Naive thymus-derived CD4-positive, alpha-beta T cell (primary cell): ENCODE data around the gene TMPRSS7. TPM values are rescaled to one million over a fixed set of nuclear protein-coding genes. Genes with fewer than 3 reads are reported as not detected.
A peak's percentile ranks its signal among the peaks of the same experiment; 100 is the strongest.

Source experiments
- ATAC-seq: fragments of 150-1000 bp; cut with Tn5 transposase; 2 replicates; pipeline ENCODE4 v1.10.0; 2021; ENCODE audit warnings: mild to moderate bottlenecking, moderate library complexity
- CTCF ChIA-PET: fragments of 350-600 bp; sonication (Branson Sonifier 250); formaldehyde crosslinking; loops from one replicate; lab custom pipeline; 2021; ENCODE audit warnings: antibody characterized with exemption; lab: Charles Lee
- POLR2A ChIA-PET: fragments of 350-600 bp; sonication (Branson Sonifier 250); formaldehyde crosslinking; loops from one replicate; lab custom pipeline; 2021; ENCODE audit warnings: antibody characterized with exemption, inconsistent platforms; lab: Charles Lee
- DNase-seq, 9 donors: peaks; one replicate each; pipeline versions ENCODE4 v3.0.0 to v3.0.0-alpha.2; 2020 to 2022; ENCODE audit warnings: mixed read lengths in 1 of 9
- H3K27ac ChIP-seq: one replicate; pipeline ENCODE4 v1.7.0; 2013; ENCODE audit warnings: mild to moderate bottlenecking, low read depth, low read length, moderate library complexity
- H3K27me3 ChIP-seq, 2 donors: one replicate each; pipeline ENCODE4 v1.7.0; 2013; ENCODE audit warnings: low read length in 2 of 2, mild to moderate bottlenecking in 2 of 2, moderate library complexity in 2 of 2; ENCODE audit not compliant: control insufficient read depth in 2 of 2, insufficient read depth in 2 of 2
- H3K36me3 ChIP-seq, 3 experiments: 1 replicate in 2 of 3; 2 replicates in 1 of 3; pipeline ENCODE4 v1.7.0; 2013; ENCODE audit warnings: low read length in 3 of 3, mild to moderate bottlenecking in 3 of 3, moderate library complexity in 1 of 3; ENCODE audit not compliant: insufficient read depth in 3 of 3, control insufficient read depth in 2 of 3
- H3K4me1 ChIP-seq, 2 donors: one replicate each; pipeline ENCODE4 v1.7.0; 2013; ENCODE audit warnings: low read length in 2 of 2, mild to moderate bottlenecking in 2 of 2, moderate library complexity in 1 of 2; ENCODE audit not compliant: control insufficient read depth in 2 of 2, insufficient read depth in 2 of 2
- H3K4me3 ChIP-seq: 2 replicates; pipeline ENCODE4 v1.7.0; 2013; ENCODE audit warnings: mild to moderate bottlenecking, low read length
- H3K9me3 ChIP-seq, 3 experiments: 1 replicate in 2 of 3; 2 replicates in 1 of 3; pipeline ENCODE4 v1.7.0; 2013; ENCODE audit warnings: low read length in 3 of 3; ENCODE audit not compliant: control insufficient read depth in 2 of 3
- H3K27ac Mint-ChIP-seq, 9 donors: one replicate each; pipeline ENCODE4 v1.8.0; 2020 to 2022; ENCODE audit warnings: mixed read lengths in 9 of 9, mild to moderate bottlenecking in 8 of 9, moderate library complexity in 5 of 9, inconsistent platforms in 2 of 9
- H3K27me3 Mint-ChIP-seq, 5 donors: one replicate each; pipeline ENCODE4 v1.8.0; 2021 to 2022; ENCODE audit warnings: mixed read lengths in 5 of 5, mild to moderate bottlenecking in 1 of 5
- H3K36me3 Mint-ChIP-seq, 5 donors: one replicate each; pipeline ENCODE4 v1.8.0; 2020 to 2022; ENCODE audit warnings: mixed read lengths in 5 of 5, mild to moderate bottlenecking in 3 of 5, inconsistent platforms in 1 of 5
- H3K4me1 Mint-ChIP-seq, 7 donors: one replicate each; pipeline ENCODE4 v1.8.0; 2020 to 2022; ENCODE audit warnings: mixed read lengths in 7 of 7, mild to moderate bottlenecking in 3 of 7, inconsistent platforms in 1 of 7
- H3K4me3 Mint-ChIP-seq, 10 donors: one replicate each; pipeline ENCODE4 v1.8.0; 2020 to 2022; ENCODE audit warnings: mild to moderate bottlenecking in 10 of 10, mixed read lengths in 10 of 10, moderate library complexity in 6 of 10, inconsistent platforms in 2 of 10
- H3K9me3 Mint-ChIP-seq, 11 donors: one replicate each; pipeline ENCODE4 v1.8.0; 2020 to 2022; ENCODE audit warnings: mixed read lengths in 11 of 11, mild to moderate bottlenecking in 4 of 11, inconsistent platforms in 1 of 11, moderate library complexity in 1 of 11
- intact Hi-C, 2 donors: fragments of 100-400 bp; cut with micrococcal nuclease; formaldehyde crosslinking; loops; one replicate each; pipeline ENCODE4 v1.15.1; 2023
- polyA plus RNA-seq, 2 donors: library from polyadenylated mRNA; unstranded; fragments of 300-500 nt; fragmentation: Illumina TruSeq; gene quantifications; one replicate each; pipeline ENCODE4 v1.2.3, GENCODE V29; 2021
- total RNA-seq, 6 experiments: library from RNA in 5 of 6; stranded (reverse) in 5 of 6; gene quantifications; 1 replicate in 5 of 6; 2 replicates in 1 of 6; pipeline ENCODE4 v1.2.3 and lab custom pipeline; 2021 to 2026

The TMPRSS7 gene
- total and polyA plus RNA-seq, 7 experiments from 2014 or later, result 0.09 TPM; not detected in 6

- Mint-ChIP-seq H3K4me3 (no peak overlapping the region), H3K4me1 (peaks cover 9 to 32% (median 24%) of the 10 kb centered on the region in 7 donors), H3K9me3 (peaks cover 0 to 3% (median 0%) of the 10 kb centered on the region in 11 donors), H3K27ac (peak overlapping the region in 1 of 9 donors; percentile 33), H3K27me3 (no peaks in the 10 kb centered on the region), H3K36me3 (peaks cover 0 to 11% (median 0%) of the 10 kb centered on the region in 5 donors)
- ATAC-seq (no peak), DNase-seq (no peak)
- no peak overlapping the region for H3K4me3 ChIP-seq
- H3K36me3 ChIP-seq, result no peaks in the 10 kb centered on the region
- CTCF ChIA-PET, result interaction anchor here (0.8 kb wide), 1 partner anchor 537 kb away, joined by 3 read pairs; no protein-coding TSS in a partner anchor
- POLR2A ChIA-PET, result interaction anchor here (0.6 kb wide), 2 partner anchors 55 to 65 kb away, joined by 3 to 4 read pairs; no protein-coding TSS in a partner anchor
- H3K4me1 ChIP-seq, result peaks cover 4 to 17% of the 10 kb centered on the region in 2 donors
- H3K9me3 ChIP-seq, result no peaks in the 10 kb centered on the region
- intact Hi-C loops, result loop anchor here (10.0 kb wide), 4 partner anchors 534 to 1456 kb away; partner anchors contain the start of genes CD96 (in 1 of the 2), NECTIN3 (in 1 of the 2) and SIDT1 (in 1 of the 2)
- no peaks in the 10 kb centered on the region for H3K27me3 ChIP-seq
- no peak overlapping the region for H3K27ac ChIP-seq
These were observed 43.9 kb downstream of the TMPRSS7 start for GRCh38 chr3:112078125-112079083.

GRCh38 chr3:112083239-112083638 lies 48.7 kb downstream of the TMPRSS7 start:
- ChIA-PET CTCF (interaction anchor here (1.1 kb wide), 1 partner anchor 11 kb away, joined by 4 read pairs; no protein-coding TSS in a partner anchor), POLR2A (no interaction called here)
- H3K9me3 Mint-ChIP-seq, result no peaks in the 10 kb centered on the region
- Histone ChIP-seq H3K27ac (no peak overlapping the region), H3K4me3 (no peak overlapping the region), H3K27me3 (no peaks in the 10 kb centered on the region), H3K9me3 (no peaks in the 10 kb centered on the region), H3K36me3 (peaks cover 0 to 4% (median 0%) of the 10 kb centered on the region in 3 experiments), H3K4me1 (peaks cover 8 to 10% of the 10 kb centered on the region in 2 donors)
- H3K4me1 Mint-ChIP-seq, result peaks cover 21 to 45% (median 37%) of the 10 kb centered on the region in 7 donors
- H3K27me3 Mint-ChIP-seq, result peaks cover 0 to 10% (median 2%) of the 10 kb centered on the region in 5 donors
- DNase-seq (no peak), ATAC-seq (no peak)
- H3K36me3 Mint-ChIP-seq, result peaks cover 0 to 7% (median 0%) of the 10 kb centered on the region in 5 donors
- no peak overlapping the region for H3K4me3 Mint-ChIP-seq
- no peak overlapping the region for H3K27ac Mint-ChIP-seq
- intact Hi-C loops, result loop anchor here in 1 of 2 donors (10.0 kb wide), 1 partner anchor 1008 kb away; the partner anchor contains the start of gene NECTIN3

GRCh38 chr3:112084980-112085705 lies 50.6 kb downstream of the TMPRSS7 start:
- Histone ChIP-seq H3K27ac (no peak overlapping the region), H3K4me3 (no peak overlapping the region), H3K27me3 (no peaks in the 10 kb centered on the region), H3K36me3 (peaks cover 0 to 4% (median 0%) of the 10 kb centered on the region in 3 experiments), H3K4me1 (peaks cover 8 to 10% of the 10 kb centered on the region in 2 donors), H3K9me3 (no peaks in the 10 kb centered on the region)
- H3K4me3 Mint-ChIP-seq, result peak overlapping the region; percentile 81 to 91 (median 86)
- H3K27me3 Mint-ChIP-seq, result peaks cover 0 to 17% (median 3%) of the 10 kb centered on the region in 5 donors
- DNase-seq, result no peak
- CTCF ChIA-PET, result interaction anchor here (0.6 kb wide), 1 partner anchor 71 kb away, joined by 3 read pairs; no protein-coding TSS in a partner anchor
- no peaks in the 10 kb centered on the region for H3K9me3 Mint-ChIP-seq
- POLR2A ChIA-PET, result interaction anchor here (0.6 kb wide), 1 partner anchor 769 kb away, joined by 3 read pairs; no protein-coding TSS in a partner anchor
- ATAC-seq, result no peak
- H3K27ac Mint-ChIP-seq, result peak overlapping the region in 7 of 9 donors; percentile 13 to 82 (median 40)
- intact Hi-C loops, result loop anchor here in 1 of 2 donors (5.0 to 10.0 kb wide), 2 partner anchors 43 to 1010 kb away; partner anchors contain the start of gene NECTIN3
- peaks cover 24 to 55% (median 37%) of the 10 kb centered on the region in 7 donors for H3K4me1 Mint-ChIP-seq
- H3K36me3 Mint-ChIP-seq, result peaks cover 0 to 6% (median 0%) of the 10 kb centered on the region in 5 donors

- Histone ChIP-seq H3K4me1 (peaks cover 8 to 10% of the 10 kb centered on the region in 2 donors), H3K27ac (peak overlapping the region; percentile 50), H3K27me3 (no peaks in the 10 kb centered on the region), H3K9me3 (no peaks in the 10 kb centered on the region), H3K4me3 (peak overlapping the region; percentile 64), H3K36me3 (peaks cover 0 to 4% (median 0%) of the 10 kb centered on the region in 3 experiments)
- H3K27ac Mint-ChIP-seq, result peak overlapping the region; percentile 13 to 89 (median 77)
- DNase-seq (no peak), ATAC-seq (no peak)
- ChIA-PET POLR2A (interaction anchor here (0.6 to 1.5 kb wide), 2 partner anchors 14 to 769 kb away, joined by 3 to 5 read pairs; no protein-coding TSS in a partner anchor), CTCF (no interaction called here)
- H3K4me1 Mint-ChIP-seq, result peaks cover 27 to 60% (median 42%) of the 10 kb centered on the region in 7 donors
- intact Hi-C loops, result loop anchor here (1.0 to 10.0 kb wide), 7 partner anchors 13 to 1011 kb away; partner anchors contain the start of genes ABHD10 (in 1 of the 2) and NECTIN3 (in 1 of the 2)
- H3K36me3 Mint-ChIP-seq, result peaks cover 0 to 6% (median 0%) of the 10 kb centered on the region in 5 donors
- H3K27me3 Mint-ChIP-seq, result peaks cover 0 to 17% (median 3%) of the 10 kb centered on the region in 5 donors
- H3K9me3 Mint-ChIP-seq, result no peaks in the 10 kb centered on the region
- H3K4me3 Mint-ChIP-seq, result peak overlapping the region; percentile 81 to 91 (median 86)
These were observed 51.2 kb downstream of the TMPRSS7 start for GRCh38 chr3:112085735-112086075.

- peaks cover 32 to 66% (median 46%) of the 10 kb centered on the region in 7 donors for H3K4me1 Mint-ChIP-seq
- peaks cover 0 to 4% (median 0%) of the 10 kb centered on the region in 3 experiments for H3K36me3 ChIP-seq
- H3K4me3 ChIP-seq, result peak within 1 kb of the TSS; percentile 64
- DNase-seq (peak; percentile 37 to 84 (median 49)), ATAC-seq (peak; percentile 89)
- H3K9me3 ChIP-seq, result no peaks in the 10 kb centered on the region
- POLR2A ChIA-PET, result interaction anchor here (1.5 kb wide), 1 partner anchor 14 kb away, joined by 5 read pairs; no protein-coding TSS in a partner anchor
- H3K27me3 ChIP-seq, result no peaks in the 10 kb centered on the region
- no peaks in the 10 kb centered on the region for H3K9me3 Mint-ChIP-seq
- intact Hi-C loops, result loop anchor here (1.0 to 10.0 kb wide), 7 partner anchors 14 to 1011 kb away; partner anchors contain the start of genes ABHD10 (in 1 of the 2) and NECTIN3 (in 1 of the 2)
- H3K27ac Mint-ChIP-seq, result peak within 1 kb of the TSS; percentile 25 to 89 (median 77)
- H3K4me1 ChIP-seq, result peaks cover 8 to 10% of the 10 kb centered on the region in 2 donors
- H3K4me3 Mint-ChIP-seq, result peak within 1 kb of the TSS; percentile 81 to 91 (median 86)
- peaks cover 0 to 17% (median 3%) of the 10 kb centered on the region in 5 donors for H3K27me3 Mint-ChIP-seq
- H3K27ac ChIP-seq, result peak within 1 kb of the TSS; percentile 50
- H3K36me3 Mint-ChIP-seq, result peaks cover 0 to 6% (median 0%) of the 10 kb centered on the region in 5 donors
- CTCF ChIA-PET, result no interaction called here
These were observed 51.7 kb downstream of the TMPRSS7 start, which contains the start of gene C3orf52 for GRCh38 chr3:112086076-112086854. Gene C3orf52 (plus strand): TSS chr3:112086389. CDS start chr3:112086408, 19 bp downstream.
